T-cell (primary cell): ENCODE data around the gene THAP4. TPM values are rescaled to one million over a fixed set of nuclear protein-coding genes. Genes with fewer than 3 reads are reported as not detected.
A peak's percentile ranks its signal among the peaks of the same experiment; 100 is the strongest.

Source experiments
- ATAC-seq, 4 experiments: fragments of 200-7000 bp in 3 of 4; fragments of 150-1000 bp in 1 of 4; cut with Tn5 transposase; replicated peaks in 1 of 4; 1 replicate in 3 of 4; 2 replicates in 1 of 4; pipeline ENCODE4 v1.10.0; 2021; ENCODE audit warnings: moderate library complexity in 3 of 4, mild to moderate bottlenecking in 2 of 4, moderate number of reproducible peaks in 1 of 4
- CTCF ChIA-PET, 2 donors: fragments of 300-600 bp; sonication (Branson Sonifier 250); formaldehyde crosslinking; loops; one replicate each; lab custom pipeline; 2022; ENCODE audit warnings: antibody characterized with exemption in 2 of 2; lab: Charles Lee
- POLR2A ChIA-PET, 2 donors: fragments of 300-600 bp; sonication (Branson Sonifier 250); formaldehyde crosslinking; loops; one replicate each; lab custom pipeline; 2022; ENCODE audit warnings: antibody characterized with exemption in 2 of 2; lab: Charles Lee
- DNase-seq, 35 experiments: peaks; one replicate each; pipeline versions ENCODE4 v3.0.0 to v3.0.0-alpha.2; 2013 to 2023
- H3K27ac ChIP-seq: one replicate; pipeline ENCODE4 v1.5.1; 2013; ENCODE audit warnings: low read length
- H3K27me3 ChIP-seq, 2 experiments: replicated peaks in 1 of 2; 1 replicate in 1 of 2; 2 replicates in 1 of 2; pipeline versions ENCODE4 v1.6.1 to v1.7.0; 2013; ENCODE audit warnings: low read length in 1 of 2, mixed read lengths in 1 of 2; ENCODE audit not compliant: control insufficient read depth in 2 of 2, insufficient read depth in 2 of 2; ENCODE audit errors: extremely low read depth in 1 of 2
- H3K36me3 ChIP-seq, 2 donors: 1 replicate in 1 of 2; 2 replicates in 1 of 2; pipeline versions ENCODE4 v1.6.1 to v1.7.0; 2013; ENCODE audit warnings: low read length in 1 of 2; ENCODE audit not compliant: control insufficient read depth in 2 of 2, insufficient read depth in 1 of 2; ENCODE audit errors: extremely low read depth in 1 of 2
- H3K4me1 ChIP-seq, 2 experiments: 1 replicate in 1 of 2; 2 replicates in 1 of 2; pipeline versions ENCODE4 v1.6.1 to v1.7.0; 2013; ENCODE audit warnings: low read length in 2 of 2, mixed read lengths in 1 of 2; ENCODE audit not compliant: insufficient read depth in 2 of 2, control insufficient read depth in 1 of 2; ENCODE audit errors: extremely low read depth in 1 of 2
- H3K4me3 ChIP-seq, 2 donors: 1 replicate in 1 of 2; 2 replicates in 1 of 2; pipeline versions ENCODE4 v1.5.1 to v1.7.0; 2013; ENCODE audit warnings: mild to moderate bottlenecking in 2 of 2, low read length in 1 of 2, moderate library complexity in 1 of 2; ENCODE audit not compliant: control insufficient read depth in 1 of 2; ENCODE audit errors: extremely low read depth in 1 of 2
- H3K9me3 ChIP-seq: 2 replicates; pipeline ENCODE4 v1.7.0; 2013
- H3K27ac Mint-ChIP-seq, 2 donors: one replicate each; pipeline ENCODE4 v1.8.0; 2020 to 2021; ENCODE audit warnings: mild to moderate bottlenecking in 2 of 2, mixed read lengths in 2 of 2
- H3K27me3 Mint-ChIP-seq, 2 donors: one replicate each; pipeline ENCODE4 v1.8.0; 2021 to 2022; ENCODE audit warnings: mixed read lengths in 2 of 2
- H3K36me3 Mint-ChIP-seq: one replicate; pipeline ENCODE4 v1.8.0; 2021; ENCODE audit warnings: mixed read lengths
- H3K4me1 Mint-ChIP-seq, 3 donors: one replicate each; pipeline ENCODE4 v1.8.0; 2020 to 2022; ENCODE audit warnings: mixed read lengths in 3 of 3, mild to moderate bottlenecking in 1 of 3
- H3K4me3 Mint-ChIP-seq, 3 donors: one replicate each; pipeline ENCODE4 v1.8.0; 2020 to 2022; ENCODE audit warnings: mild to moderate bottlenecking in 3 of 3, mixed read lengths in 3 of 3, moderate library complexity in 3 of 3
- H3K9me3 Mint-ChIP-seq, 3 donors: one replicate each; pipeline ENCODE4 v1.8.0; 2020 to 2022; ENCODE audit warnings: mixed read lengths in 3 of 3
- WGBS: methylation state at CpG from one replicate; pipeline ENCODE4 v1.1.5; 2013; ENCODE audit warnings: missing lambda C conversion rate; ENCODE audit not compliant: insufficient coverage; 5-methylcytosine and 5-hydroxymethylcytosine counted together
- total RNA-seq, 35 experiments: library from RNA in 6 of 35; stranded (reverse) in 6 of 35; fragments of 120-200 nt in 1 of 35; gene quantifications; one replicate each; pipeline versions ENCODE4 v1.2.1 to v1.2.4 and lab custom pipeline; 2013 to 2026

The THAP4 gene
- total RNA-seq, 5 donors from 2014 or later (not counting 1 experiment from before 2014, with no cell fraction given): 27.3 to 34.5 (median 29.7) TPM

GRCh38 chr2:241636182-241637017, 558 bp downstream of the THAP4 start:
- peaks cover 48 to 51% (median 49%) of the 10 kb centered on the region in 3 donors for H3K4me1 Mint-ChIP-seq
- WGBS: under 1% methylated on average over 95 of the region's 97 CpGs
- DNase-seq (peak in 17 of 35 experiments; percentile 1 to 39 (median 16)), ATAC-seq (peak; percentile 25 to 39 (median 33))
- peaks cover 4% of the 10 kb centered on the region for H3K36me3 Mint-ChIP-seq
- H3K4me3 Mint-ChIP-seq: peak overlapping the region; percentile 75 to 79 (median 77)
- no peaks in the 10 kb centered on the region for H3K27me3 Mint-ChIP-seq
- Histone ChIP-seq H3K4me1 (peaks cover 13 to 36% of the 10 kb centered on the region in 2 experiments), H3K9me3 (no peaks in the 10 kb centered on the region), H3K27me3 (peaks cover 0 to 2% of the 10 kb centered on the region in 2 experiments), H3K36me3 (peaks cover 15 to 21% of the 10 kb centered on the region in 2 donors), H3K27ac (no peak overlapping the region), H3K4me3 (peak overlapping the region; percentile 51 to 52)
- H3K9me3 Mint-ChIP-seq: no peaks in the 10 kb centered on the region
- CTCF ChIA-PET: no interaction called here
- H3K27ac Mint-ChIP-seq: peak overlapping the region; percentile 27 to 58
- POLR2A ChIA-PET: interaction anchor here (0.5 to 0.7 kb wide), 4 partner anchors 10 to 66 kb away, joined by 4 to 7 read pairs (median 5); no protein-coding TSS in a partner anchor

- Mint-ChIP-seq H3K4me1 (peaks cover 43 to 46% (median 45%) of the 10 kb centered on the region in 3 donors), H3K4me3 (peak overlapping the region; percentile 75 to 79 (median 77)), H3K27me3 (no peaks in the 10 kb centered on the region), H3K36me3 (peaks cover 7% of the 10 kb centered on the region), H3K9me3 (no peaks in the 10 kb centered on the region), H3K27ac (peak overlapping the region in 1 of 2 donors; percentile 49)
- DNase-seq (no peak), ATAC-seq (no peak)
- peak overlapping the region; percentile 2 to 52 for H3K4me3 ChIP-seq
- no peaks in the 10 kb centered on the region for H3K9me3 ChIP-seq
- 83% methylated on average over 3 of the region's 6 CpGs for WGBS
- H3K36me3 ChIP-seq: peaks cover 15 to 21% of the 10 kb centered on the region in 2 donors
- no peak overlapping the region for H3K27ac ChIP-seq
- CTCF ChIA-PET: no interaction called here
- POLR2A ChIA-PET: interaction anchor here (0.7 kb wide), 2 partner anchors 9 to 15 kb away, joined by 4 to 5 read pairs; no protein-coding TSS in a partner anchor
- peaks cover 13 to 33% of the 10 kb centered on the region in 2 experiments for H3K4me1 ChIP-seq
- peaks cover 0 to 2% of the 10 kb centered on the region in 2 experiments for H3K27me3 ChIP-seq
These were observed 1.2 kb downstream of the THAP4 start for GRCh38 chr2:241635756-241636155.

- no peak overlapping the region for H3K27ac Mint-ChIP-seq
- DNase-seq: no peak
- 97% methylated on average over 13 of the region's 17 CpGs for WGBS
- Histone ChIP-seq H3K27ac (no peak overlapping the region), H3K4me3 (no peak overlapping the region), H3K36me3 (peaks cover 10 to 16% of the 10 kb centered on the region in 2 donors), H3K27me3 (peaks cover 0 to 2% of the 10 kb centered on the region in 2 experiments), H3K9me3 (no peaks in the 10 kb centered on the region), H3K4me1 (peaks cover 6 to 15% of the 10 kb centered on the region in 2 experiments)
- ChIA-PET POLR2A (no interaction called here), CTCF (no interaction called here)
- H3K36me3 Mint-ChIP-seq: peaks cover 10% of the 10 kb centered on the region
- H3K4me1 Mint-ChIP-seq: peaks cover 24 to 39% (median 29%) of the 10 kb centered on the region in 3 donors
- ATAC-seq: no peak
- H3K27me3 Mint-ChIP-seq: no peaks in the 10 kb centered on the region
- no peaks in the 10 kb centered on the region for H3K9me3 Mint-ChIP-seq
- H3K4me3 Mint-ChIP-seq: no peak overlapping the region
These were observed 3.4 kb downstream of the THAP4 start for GRCh38 chr2:241633561-241633960.

DNA sequence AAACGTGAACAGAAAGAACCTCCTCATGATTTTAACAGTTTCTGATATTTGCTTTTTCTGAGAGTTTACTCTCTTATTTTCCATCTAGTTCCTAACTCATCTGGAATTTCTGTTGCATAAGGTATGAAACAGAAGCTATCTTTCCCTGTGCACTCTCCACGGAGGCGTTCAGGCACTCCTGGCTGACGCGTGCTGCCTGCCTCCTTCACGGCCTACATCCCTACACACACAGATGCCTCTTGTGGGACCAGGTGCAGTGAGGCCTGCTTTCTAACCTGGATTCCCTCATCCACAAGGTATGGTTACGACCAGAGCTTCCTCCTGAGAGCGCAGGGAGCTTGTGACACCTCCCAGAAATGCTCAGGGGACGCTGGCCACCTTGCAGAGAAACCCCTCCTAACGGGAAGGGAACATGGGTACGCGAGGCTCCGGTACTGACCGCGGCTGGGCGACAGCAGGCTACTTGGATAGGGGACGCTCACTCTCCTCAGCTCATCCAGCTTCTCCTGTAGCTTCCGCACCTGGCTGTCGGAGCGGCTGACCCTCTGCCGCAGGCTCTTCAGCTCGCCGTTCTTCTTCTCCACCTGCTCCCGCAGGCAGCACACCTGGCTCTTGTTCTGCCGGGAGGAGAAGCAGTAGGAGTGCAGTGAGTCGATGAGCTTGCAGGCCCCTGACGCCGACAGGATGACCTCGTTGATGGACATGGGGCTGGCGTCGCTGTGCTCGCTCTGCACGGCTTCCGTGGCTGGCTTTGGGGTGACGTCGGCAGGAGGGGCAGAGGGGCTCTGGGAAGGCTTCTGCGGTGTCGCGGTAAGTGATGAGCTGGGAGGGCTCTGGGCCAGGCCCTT, 4.3 kb downstream of the THAP4 start:
- POLR2A ChIA-PET: no interaction called here
- Histone ChIP-seq H3K9me3 (no peaks in the 10 kb centered on the region), H3K27ac (no peak overlapping the region), H3K4me3 (no peak overlapping the region), H3K36me3 (peaks cover 10 to 16% of the 10 kb centered on the region in 2 donors), H3K4me1 (peaks cover 3 to 11% of the 10 kb centered on the region in 2 experiments), H3K27me3 (peaks cover 0 to 2% of the 10 kb centered on the region in 2 experiments)
- CTCF ChIA-PET: interaction anchor here in 1 of 2 donors (0.6 kb wide), 1 partner anchor 21 kb away, joined by 6 read pairs; no protein-coding TSS in a partner anchor
- Mint-ChIP-seq H3K9me3 (no peaks in the 10 kb centered on the region), H3K27ac (no peak overlapping the region), H3K36me3 (peaks cover 18% of the 10 kb centered on the region), H3K27me3 (no peaks in the 10 kb centered on the region), H3K4me3 (no peak overlapping the region), H3K4me1 (peaks cover 20 to 39% (median 29%) of the 10 kb centered on the region in 3 donors)
- WGBS: 97% methylated on average over 35 of the region's 39 CpGs
- ATAC-seq: no peak
- DNase-seq: no peak

DNA sequence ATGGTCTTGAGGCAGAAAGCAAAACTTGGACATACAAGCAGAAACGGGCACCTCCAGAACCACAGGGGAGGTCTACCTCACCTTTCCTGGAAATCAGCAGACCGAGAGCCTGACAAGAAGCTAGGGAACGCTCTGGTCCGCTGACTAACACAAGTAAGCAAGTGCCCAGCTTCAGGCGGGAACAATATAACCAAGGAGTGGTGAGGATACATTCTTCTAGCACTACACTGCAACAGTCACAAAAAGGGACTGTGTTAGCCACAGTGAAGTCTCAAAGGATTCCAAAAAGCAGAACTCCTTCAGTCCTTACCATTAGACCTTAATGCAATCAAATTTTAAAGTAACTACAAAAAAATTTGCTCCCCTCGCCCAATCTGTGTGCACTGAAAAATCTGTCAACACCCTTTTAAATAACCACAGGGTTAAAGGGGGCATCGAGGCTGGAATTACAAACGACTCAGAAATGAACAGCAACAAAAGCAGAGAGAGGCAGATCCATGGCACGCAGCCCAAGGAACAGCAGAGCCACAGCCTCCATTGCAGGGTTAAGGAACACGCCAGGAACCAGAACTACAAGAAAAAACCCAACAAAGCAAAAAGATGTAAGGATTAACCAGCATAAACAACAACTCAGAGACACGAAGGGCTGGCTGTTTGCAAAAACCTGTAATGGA, 7.1 kb downstream of the THAP4 start:
- H3K27ac Mint-ChIP-seq: no peak overlapping the region
- Histone ChIP-seq H3K9me3 (no peaks in the 10 kb centered on the region), H3K4me1 (no peaks in the 10 kb centered on the region), H3K27ac (no peak overlapping the region), H3K36me3 (peaks cover 12 to 16% of the 10 kb centered on the region in 2 donors), H3K27me3 (no peaks in the 10 kb centered on the region), H3K4me3 (no peak overlapping the region)
- CTCF ChIA-PET: interaction anchor here (0.7 kb wide), 2 partner anchors 9 to 18 kb away, joined by 4 read pairs; no protein-coding TSS in a partner anchor
- no peaks in the 10 kb centered on the region for H3K27me3 Mint-ChIP-seq
- no peak overlapping the region for H3K4me3 Mint-ChIP-seq
- H3K4me1 Mint-ChIP-seq: peaks cover 13 to 26% (median 22%) of the 10 kb centered on the region in 3 donors
- 89% methylated on average over 3 of the region's 11 CpGs for WGBS
- ATAC-seq (no peak), DNase-seq (no peak)
- peaks cover 23% of the 10 kb centered on the region for H3K36me3 Mint-ChIP-seq
- POLR2A ChIA-PET: no interaction called here
- no peaks in the 10 kb centered on the region for H3K9me3 Mint-ChIP-seq
